Eye (tissue), 1 donor: ENCODE data around the gene GABBR2.
"Not testable (repeated sequence)": the region's sequence is repeated elsewhere in the genome, so short reads cannot be mapped to it uniquely, and the experiment has no call there.

Experiments used
- DNase-seq: peaks from one replicate; pipeline ENCODE4 v3.0.0-alpha.2; 2015

The GABBR2 gene

GRCh38 chr9:98504298-98505282 is 204.1 kb downstream of the GABBR2 start:
- DNase-seq = no peak

- DNase-seq = no peak
Measured at GRCh38 chr9:98503867-98504266, 204.9 kb downstream of the GABBR2 start.

- DNase-seq = peak; percentile 59
Measured at GRCh38 chr9:98502976-98503325, 205.8 kb downstream of the GABBR2 start.

GRCh38 chr9:98502311-98502975 is 206.3 kb downstream of the GABBR2 start:
- DNase-seq = no peak

- DNase-seq = peak; percentile 79
Measured at GRCh38 chr9:98501819-98502218, 206.9 kb downstream of the GABBR2 start.

GRCh38 chr9:98501259-98501658 is 207.5 kb downstream of the GABBR2 start:
- not testable (repeated sequence) for DNase-seq

GRCh38 chr9:98500337-98500919 is 208.3 kb downstream of the GABBR2 start:
- no peak for DNase-seq

GRCh38 chr9:98495530-98495929 is 213.2 kb downstream of the GABBR2 start:
- no peak for DNase-seq

- DNase-seq = no peak
Measured at GRCh38 chr9:98494852-98495251, 213.9 kb downstream of the GABBR2 start.

GRCh38 chr9:98491828-98492227 is 216.9 kb downstream of the GABBR2 start:
- peak; percentile 50 for DNase-seq

GRCh38 chr9:98491231-98491651 is 217.5 kb downstream of the GABBR2 start:
- no peak for DNase-seq

GRCh38 chr9:98488571-98489312 is 220.0 kb downstream of the GABBR2 start:
- no peak for DNase-seq

- no peak for DNase-seq
Measured at GRCh38 chr9:98485706-98486105, 223.0 kb downstream of the GABBR2 start.

GRCh38 chr9:98484162-98484561 is 224.6 kb downstream of the GABBR2 start:
- DNase-seq = no peak

- DNase-seq = no peak
Measured at GRCh38 chr9:98482226-98482625, 226.5 kb downstream of the GABBR2 start.

- DNase-seq = no peak
Measured at GRCh38 chr9:98481676-98482075, 227.1 kb downstream of the GABBR2 start.

- DNase-seq = no peak
Measured at GRCh38 chr9:98479967-98480847, 228.5 kb downstream of the GABBR2 start.

GRCh38 chr9:98479449-98479848 is 229.3 kb downstream of the GABBR2 start:
- no peak for DNase-seq

GRCh38 chr9:98477884-98478283 is 230.9 kb downstream of the GABBR2 start:
- DNase-seq = no peak

- DNase-seq = no peak
Measured at GRCh38 chr9:98472216-98472615, 236.5 kb downstream of the GABBR2 start.

- no peak for DNase-seq
Measured at GRCh38 chr9:98471185-98471584, 237.6 kb downstream of the GABBR2 start.
